NCI-H128 (cell line): Measurements from ENCODE around the gene TSPAN31.

Source experiments
- DNase-seq: peaks from one replicate; lab custom pipeline; 2025; ENCODE audit not compliant: unreplicated experiment; lab: John Stamatoyannopoulos, UW

The TSPAN31 gene

DNA sequence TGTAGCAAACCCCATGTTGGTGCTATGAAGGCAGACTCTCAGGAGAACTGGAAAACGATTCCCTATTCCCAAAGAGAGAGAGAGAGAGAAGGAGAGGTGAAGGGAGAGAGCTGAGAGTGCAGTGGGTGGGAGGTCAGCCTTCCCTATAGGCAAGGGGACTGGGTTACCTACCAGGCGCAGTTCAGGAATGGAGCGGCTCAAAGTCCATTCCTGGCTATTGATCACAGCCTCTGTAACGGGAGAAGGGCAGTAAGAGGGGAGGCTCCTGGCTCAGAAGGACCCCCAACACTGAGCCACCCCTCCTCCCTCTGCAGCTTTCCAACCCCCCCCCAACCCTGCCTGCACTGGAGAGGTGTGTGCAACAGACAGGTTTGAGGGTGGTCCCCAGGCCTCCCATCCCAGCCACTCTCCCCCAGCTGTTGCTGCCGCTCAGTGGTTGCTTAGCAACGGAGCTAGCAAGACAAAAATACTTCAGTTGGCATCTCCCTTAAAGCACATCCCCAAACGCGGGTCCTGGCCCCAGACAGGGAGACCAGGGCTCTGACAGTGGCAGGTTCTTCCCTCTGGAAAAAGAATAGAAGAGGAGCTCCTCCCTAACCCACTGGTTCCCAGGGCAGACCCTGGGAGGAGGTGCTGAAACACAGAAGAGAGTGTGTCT, 9.5 kb upstream of the TSPAN31 start:
- no peak for DNase-seq

DNA sequence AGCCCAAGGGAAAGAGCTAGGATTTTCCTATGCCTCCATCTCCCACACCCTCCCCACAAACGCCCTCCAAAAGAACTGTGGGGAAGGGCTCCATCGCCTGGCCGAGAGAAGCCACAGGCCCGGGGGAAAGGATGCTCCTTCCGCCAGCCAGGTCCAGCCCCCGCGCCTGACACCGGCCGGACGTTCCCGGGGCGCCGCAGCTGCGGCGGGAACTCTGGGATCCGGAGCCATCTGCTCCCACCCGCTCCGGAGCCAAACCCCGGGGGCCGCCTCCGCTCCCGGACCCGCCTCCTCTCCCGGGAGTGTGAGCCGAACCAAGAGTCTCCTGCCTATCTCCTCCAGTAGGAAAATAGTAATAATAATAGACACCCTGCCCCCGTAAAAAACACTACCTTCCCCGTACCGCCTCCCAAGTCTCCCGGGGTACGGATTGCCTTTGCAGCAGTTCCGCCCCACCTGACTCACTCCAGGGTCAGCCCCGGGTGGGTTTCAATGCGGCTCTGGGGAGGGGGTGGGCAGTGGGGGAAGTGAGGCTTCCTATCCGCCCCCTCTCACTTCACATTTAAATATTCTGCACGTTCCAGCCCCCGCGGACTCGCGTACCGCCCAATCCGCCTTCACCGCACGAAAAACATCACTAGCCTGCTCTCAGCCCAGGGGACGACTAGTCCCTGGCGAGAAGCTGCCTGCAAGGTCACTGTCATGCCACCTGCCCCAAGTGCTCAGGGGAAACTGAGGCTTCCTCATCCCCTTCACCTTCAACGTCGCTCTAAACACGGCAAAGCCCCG, 8.7 kb upstream of the TSPAN31 start:
- DNase-seq: no peak

DNA sequence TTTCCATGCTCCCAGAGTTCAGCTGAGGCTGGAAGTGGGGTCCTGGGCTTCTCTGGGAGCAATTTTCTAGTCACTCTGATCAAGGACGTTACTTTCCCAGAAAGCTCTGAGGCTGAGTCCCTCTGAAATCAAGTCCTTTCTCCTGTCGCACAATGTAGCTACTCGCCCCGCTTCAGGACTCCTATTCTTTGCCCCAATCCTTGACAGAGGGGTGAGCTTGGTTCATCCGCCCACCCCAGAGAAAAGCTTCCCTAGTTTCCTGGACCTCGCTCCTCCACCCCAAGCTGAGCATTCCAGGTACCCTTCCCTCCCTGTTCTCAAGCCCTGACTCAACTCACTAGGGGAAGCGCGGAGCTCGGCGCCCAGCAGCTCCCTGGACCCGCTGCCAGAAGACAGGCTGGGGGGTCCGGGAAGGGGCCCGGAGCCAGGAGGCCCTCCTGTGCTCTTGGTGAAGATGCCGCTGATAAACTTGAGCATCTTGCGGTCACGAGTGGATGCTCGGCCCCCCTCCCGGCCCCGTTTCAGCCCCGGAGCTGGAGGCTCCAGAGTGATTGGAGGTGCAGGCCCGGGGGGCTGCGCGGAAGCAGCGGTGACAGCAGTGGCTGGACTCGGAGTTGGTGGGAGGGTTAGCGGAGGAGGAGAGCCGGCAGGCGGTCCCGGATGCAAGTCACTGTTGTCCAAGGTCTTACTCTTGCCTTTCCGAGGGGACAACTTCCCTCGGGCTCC, 7.9 kb upstream of the TSPAN31 start:
- no peak for DNase-seq

DNA sequence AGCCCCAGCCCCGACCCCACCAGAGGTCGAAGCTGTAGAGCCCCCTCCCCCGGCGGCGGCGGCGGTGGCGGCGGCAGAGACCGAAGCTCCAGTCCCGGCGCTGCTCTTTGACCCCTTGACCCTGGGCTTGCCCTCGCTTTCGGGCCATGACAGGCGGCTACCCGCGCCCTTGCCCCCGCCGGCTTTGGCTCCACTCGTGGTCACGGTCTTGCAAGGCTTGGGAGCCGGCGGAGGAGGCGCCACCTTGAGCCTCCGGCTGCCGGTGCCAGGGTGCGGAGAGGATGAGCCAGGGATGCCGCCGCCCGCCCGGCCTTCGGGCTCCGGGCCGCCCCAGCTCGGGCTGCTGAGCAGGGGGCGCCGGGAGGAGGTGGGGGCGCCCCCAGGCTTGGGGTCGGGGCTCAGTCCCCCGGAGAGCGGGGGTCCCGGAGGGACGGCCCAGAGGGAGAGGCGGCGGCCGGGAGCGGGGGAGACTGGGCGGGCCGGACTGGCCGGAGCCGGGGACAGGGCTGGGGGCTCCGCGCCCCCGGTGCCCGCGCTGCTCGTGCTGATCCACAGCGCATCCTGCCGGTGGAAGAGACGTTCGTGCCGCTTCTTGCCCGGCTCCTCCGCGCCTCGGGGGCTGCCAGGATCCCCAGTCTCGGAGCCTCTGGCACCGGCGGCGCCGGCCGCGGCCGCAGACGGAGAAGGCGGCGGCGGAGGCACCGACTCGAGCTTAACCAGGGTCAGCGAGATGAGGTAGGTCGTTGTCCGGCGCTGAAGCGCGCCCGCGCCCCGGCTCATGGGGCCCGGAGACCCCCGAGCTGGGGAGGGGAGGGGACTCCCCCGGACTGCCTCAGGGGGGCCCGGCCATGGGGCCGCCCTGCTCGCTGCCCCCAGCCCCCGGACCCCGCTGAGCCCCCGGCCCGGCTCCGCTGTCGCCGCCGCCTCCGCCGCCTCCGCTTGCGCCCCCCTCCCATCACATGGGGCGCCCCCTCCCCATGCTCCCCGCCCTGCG, 7.1 kb upstream of the TSPAN31 start:
- no peak for DNase-seq

DNA sequence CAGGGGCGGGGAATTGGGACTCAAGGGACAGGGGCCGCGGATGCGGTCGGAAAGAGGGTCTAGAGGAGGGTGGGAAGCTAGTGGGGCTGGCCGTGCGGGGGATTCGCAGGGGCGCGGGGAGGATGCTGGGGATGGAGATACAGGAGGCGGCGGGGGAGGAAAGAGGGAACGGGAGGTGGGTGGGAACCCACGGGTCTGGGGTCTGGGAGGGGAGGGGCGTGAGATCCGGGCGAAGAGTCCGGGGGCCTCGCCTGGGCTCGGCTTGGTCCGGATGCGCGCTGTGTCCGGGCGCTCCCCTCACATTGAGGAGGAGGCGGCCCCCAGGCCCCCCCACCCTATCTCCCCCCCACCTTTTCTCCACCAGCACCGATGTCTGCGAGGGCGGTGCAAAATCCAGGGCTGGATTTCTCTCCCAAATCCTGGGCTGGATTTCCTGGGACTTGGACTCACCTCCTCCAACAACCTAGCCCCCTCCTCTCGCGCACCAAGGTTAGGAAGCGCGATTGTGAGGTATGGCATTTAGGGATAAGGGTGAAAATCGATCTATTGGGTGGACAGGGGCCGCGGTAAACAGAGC, 6.1 kb upstream of the TSPAN31 start, which contains the start of gene AGAP2:
AGAP2 (minus strand) TSS at position 82 of the 577 bp plus-strand sequence. CDS start 496 bp downstream, outside the sequence.
- DNase-seq: no peak

DNA sequence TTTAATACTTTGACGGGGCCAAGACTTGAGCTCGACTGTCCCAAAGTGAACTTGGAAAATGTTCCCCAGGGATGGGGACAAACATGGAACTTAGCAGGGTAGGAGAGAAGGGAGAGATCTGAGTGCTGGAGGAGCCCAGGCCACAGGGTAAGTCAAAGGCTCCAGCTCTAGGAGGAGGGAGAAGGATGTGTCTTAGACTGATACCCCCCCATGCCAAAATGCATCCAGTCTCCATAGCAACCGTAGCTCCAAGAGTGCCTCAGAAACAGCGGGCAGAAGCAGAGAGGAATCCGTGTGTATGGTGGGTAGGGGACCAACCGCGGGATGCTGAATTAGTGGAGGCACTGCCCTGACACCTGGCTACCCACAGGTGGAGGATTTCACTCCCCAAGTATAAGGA, 5.5 kb upstream of the TSPAN31 start:
- no peak for DNase-seq

DNA sequence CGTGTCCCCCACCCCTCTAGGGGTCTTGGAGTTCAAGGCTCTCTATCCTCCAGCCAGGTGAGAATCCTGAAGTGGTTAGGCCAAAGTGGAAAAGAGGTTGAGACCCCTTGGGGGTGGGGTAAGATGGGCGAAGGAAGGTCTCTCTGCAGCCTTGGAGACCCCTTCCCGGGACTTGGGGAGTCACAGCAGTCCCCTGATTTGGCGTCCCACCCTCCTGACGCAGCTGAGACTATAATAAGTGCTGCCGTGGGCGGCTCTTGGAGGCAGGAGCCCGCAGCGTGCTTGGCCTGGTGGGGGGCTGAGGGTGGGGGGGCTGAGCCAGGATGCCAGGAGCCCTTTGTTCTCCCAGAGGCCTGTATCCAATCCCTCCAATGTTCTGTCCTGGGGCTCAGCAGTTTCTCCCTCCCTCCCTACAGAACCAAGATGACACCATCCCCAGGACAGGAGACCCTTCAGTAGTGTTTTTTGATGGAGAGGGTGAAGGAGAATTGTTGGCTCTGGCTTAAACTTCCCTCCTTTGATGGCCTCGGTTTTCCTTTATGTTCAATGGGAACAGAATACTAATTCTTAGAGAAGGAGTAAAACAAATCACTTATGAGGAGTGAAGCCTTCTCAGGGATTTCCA, 4.8 kb upstream of the TSPAN31 start:
- DNase-seq: no peak

DNA sequence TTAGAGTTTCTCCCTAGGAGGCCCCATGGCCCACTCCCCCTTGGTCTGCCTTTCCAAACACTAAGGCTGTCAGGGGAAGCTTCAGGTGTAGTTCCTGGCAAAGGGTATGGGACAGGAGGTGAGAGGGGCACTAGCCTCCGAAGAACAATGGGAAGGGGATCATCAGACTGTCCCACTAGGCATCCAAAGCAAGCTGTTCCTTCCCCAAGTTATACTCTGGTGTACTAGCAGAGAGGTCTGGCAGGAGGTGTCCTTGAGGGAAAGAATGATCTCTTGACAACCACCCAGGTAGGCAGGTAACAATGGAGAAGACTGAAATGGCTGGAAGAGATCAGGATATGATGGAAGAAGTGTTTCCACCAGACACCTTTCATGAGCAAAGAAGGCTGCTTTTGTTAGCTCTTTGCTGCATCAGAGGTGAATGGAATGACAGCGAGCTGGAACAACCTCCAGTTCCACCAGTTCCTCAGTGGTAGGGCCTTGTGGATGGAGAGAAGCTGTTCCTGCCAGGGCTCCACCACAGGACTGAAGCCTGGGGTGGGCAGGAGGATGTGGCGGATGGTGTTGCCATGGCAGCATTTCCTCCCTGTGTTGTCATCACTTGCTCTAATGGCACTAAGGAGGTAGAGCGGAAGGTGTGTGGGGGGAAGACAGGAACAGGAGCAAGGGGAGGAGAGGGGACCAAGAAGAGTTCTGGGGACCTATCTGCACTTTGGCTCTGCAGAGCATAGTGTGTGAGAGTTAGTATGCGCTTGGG, 4.0 kb upstream of the TSPAN31 start:
- DNase-seq: no peak

DNA sequence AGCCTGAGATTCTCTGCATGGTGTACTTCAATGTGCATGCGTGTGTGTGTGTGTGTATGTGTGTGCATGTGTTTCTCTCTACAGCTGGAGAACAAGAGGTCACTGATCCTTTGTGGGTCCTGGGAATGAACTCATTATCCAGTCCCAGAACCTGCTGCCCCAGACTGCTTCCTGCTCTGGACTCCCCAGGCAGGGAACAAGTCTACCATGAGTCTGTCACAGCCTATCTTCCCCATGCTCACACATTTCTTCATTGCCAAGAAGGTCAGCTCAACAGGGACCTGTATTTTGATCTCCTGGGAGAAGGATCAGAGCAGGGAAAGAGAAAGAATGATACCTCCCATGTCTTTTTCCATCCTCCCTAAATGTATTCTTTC, 3.4 kb upstream of the TSPAN31 start:
- no peak for DNase-seq

DNA sequence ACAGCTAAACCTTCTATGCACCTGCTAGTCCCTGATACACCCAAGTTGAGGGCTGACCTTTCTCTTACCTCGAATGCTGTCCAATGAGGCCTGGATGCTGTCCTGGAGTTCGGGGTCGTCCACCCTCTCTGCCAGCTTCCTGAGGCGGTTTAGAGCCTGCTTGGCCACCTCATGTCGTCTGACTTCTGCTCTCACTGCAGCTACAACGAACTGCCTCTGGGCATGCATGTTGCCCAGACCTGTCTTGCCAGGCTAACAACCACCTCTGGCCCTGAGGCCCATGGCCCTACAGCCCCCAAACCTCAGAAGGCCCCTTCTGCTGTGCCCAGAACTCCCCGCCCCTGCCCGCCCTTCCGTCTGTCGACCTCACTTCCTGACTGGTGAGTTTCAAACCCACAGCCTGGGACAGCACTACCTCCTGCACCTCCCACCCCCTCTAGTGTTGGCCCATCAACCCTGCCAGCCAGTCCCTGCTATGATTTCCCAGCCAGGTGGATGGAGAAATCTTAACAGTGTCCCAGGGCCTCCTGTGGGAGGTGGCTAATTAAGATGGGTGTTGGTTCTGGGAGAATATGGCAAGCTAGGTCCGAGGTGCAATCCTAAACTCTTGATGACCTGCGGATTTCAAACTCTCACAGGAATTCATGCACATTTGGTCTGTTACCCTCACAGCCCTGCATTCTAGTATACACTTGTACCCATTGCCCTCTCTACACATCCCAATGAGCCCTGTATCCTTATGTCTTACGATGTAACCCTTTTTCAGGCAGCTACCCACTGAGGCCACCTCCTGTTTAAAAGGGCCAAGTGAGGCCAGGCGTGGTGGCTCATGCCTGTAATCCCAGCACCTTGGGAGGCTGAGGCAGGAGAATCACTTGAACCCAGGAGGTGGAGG, 2.7 kb upstream of the TSPAN31 start:
- no peak for DNase-seq

DNA sequence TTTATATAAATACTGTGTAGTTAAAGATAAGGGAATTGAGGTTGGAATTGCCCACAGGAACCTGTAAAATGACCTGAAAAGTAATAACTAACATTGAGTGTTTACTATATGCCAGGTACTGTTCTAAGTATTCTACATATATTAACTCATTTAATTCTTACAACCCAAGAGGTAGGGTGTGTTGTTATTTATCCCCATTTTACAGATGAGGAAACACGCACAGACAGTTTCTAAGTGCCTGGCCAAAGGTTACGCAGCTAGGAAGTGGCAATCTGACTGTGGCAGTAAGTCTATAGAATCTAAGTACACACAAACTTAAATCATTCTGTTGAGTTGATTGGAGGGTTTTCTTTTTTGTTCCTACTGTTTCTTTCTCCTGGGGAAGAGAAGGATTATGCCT, 1.1 kb upstream of the TSPAN31 start:
- DNase-seq: no peak

DNA sequence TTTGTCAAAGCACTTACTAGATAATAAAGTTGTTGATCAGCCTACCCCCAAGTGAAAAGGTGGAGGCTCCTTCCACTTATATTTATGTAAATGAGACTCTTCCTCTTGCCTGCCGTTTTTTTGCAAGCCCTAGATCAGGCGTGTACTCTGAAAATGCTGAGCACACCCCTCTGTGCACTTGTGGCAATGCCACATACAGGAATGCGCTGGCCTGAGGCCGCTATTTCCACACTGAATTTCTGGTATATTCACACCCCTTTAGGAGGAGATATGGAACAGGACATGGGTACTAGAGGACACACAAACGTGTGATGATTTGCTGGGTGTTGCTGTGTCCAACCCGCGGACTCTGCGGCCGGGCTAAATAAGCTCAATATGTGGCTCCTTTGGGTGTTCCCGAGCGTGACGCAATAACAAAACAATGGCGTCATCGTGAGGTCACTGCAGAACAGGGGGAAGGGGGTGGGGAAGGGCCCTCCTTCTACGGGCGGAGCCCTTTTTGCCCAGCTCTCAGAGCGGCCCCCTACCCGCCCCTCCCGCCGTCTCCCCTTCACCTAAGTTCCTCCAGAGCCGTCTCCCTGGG, 554 bp upstream of the TSPAN31 start:
- DNase-seq: no peak

DNA sequence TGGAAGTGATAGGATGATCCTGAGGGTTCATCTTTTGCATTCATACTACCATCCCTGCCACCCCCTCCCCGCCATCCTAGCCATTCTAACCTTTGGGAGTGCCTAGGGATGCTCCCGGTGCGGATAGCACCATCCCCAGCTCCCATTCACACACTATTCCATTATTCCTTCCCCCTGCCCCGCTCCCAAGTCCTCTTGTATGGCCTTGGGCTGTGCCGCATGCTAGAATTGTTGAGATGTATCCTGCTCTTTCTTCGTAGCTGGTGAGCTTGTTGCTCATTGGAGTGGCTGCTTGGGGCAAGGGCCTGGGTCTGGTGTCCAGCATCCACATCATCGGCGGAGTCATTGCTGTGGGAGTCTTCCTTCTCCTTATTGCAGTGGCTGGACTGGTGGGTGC, 644 bp downstream of the TSPAN31 start:
- DNase-seq: no peak

DNA sequence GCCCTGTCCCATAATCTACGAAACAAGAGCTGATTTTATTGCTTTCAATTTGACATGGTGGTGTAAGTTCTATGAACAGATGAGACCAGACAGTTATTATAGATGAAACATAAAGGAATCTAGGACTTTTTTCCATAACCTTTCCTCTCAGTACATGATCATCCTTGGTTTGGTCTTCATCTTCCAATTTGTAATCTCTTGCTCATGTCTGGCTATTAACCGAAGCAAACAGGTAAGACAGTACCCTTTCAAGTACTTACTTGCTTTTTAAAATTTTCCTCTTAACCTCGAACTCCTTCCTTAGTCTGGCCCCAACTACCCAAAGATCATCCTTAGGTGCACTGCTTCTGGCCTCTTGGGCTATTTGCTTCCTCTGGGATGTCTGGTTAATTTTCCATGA, 1.2 kb downstream of the TSPAN31 start:
- DNase-seq: no peak

DNA sequence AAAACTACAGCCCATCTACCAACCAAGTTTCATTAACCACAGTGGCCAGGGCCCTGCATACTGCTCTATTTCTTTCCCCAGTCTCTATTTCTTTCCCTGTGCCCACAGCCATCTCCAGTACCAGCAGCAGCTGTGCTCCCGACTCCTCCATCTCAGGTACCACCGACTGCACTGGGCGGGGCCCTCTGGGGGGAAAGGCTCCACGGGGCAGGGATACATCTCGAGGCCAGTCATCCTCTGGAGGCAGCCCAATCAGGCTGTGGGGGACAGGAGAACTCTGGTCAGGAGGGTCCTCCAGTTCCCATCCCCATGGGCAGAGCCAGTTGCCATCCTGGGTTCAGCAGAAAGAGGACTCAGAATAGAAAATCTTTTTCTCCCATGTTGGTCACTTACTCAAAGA, 4.2 kb downstream of the TSPAN31 start:
- DNase-seq: no peak

DNA sequence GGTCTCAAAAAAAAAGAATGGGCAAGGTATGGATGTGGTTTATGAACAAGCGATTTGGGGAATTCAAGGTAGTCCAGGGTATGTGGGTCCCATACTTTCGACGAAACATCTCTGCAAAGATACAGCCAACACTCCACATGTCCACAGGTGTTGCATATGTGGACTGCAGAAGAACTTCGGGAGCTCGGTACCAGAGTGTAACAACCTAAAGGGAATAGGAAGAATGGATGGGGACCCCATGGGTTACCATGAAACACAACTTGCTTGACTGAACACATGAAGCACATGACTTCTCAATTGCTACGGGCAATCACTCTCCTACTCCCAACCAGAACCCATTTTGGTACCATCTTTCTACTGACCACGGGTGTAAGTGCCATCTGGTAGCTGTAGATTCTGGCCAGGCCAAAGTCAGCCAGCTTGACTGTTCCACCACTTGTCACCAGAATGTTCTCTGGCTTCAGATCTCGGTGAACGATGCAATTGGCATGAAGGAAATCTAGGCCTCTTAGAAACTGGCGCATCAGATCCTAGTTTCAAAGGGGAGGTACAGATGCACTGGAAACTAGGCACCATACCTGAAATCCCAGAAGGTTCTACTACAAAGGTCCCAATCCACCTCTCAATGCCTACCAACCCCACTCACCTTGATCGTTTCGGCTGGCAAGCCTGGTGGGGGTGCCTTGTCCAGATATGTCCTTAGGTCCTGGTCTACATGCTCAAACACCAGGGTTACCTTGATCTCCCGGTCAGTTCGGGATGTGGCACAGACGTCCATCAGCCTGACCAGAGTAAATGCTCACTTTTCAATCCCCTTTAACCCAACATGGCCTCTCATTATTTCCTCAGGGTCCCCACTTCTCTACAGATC, 6.0 kb downstream of the TSPAN31 start:
- no peak for DNase-seq

DNA sequence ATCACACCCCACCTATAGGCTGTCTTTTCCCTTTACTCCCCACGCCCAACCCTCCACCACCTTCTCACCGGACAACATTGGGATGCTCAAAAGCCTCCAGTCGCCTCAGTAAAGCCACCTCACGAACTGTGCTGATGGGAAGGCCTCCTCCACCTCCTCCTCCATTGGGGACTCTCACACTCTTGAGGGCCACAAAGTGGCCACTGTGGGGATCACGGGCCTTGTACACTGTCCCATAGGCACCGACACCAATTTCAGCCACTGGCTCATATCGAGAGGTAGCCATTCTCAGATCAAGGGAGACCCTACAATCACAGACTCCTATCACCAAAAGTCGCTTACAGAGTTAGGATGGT, 6.6 kb downstream of the TSPAN31 start:
- no peak for DNase-seq
